ENCODE data around the gene MAPK6. TPM values are rescaled to one million over a fixed set of nuclear protein-coding genes. Genes with fewer than 3 reads are reported as not detected.
A peak's percentile ranks its signal among the peaks of the same experiment; 100 is the strongest.

Gene MAPK6
- total and polyA plus RNA-seq, 2 of the 4 experiments (the other 2 are of a cell fraction) = 22.6 to 60.6 TPM

- TF ChIP-seq SMC3 (IDR thresholded peaks at IDR 0.05; ENCODE audit: low read depth, low read length) (peak; percentile 6; the same call in 1 of the 2 replicates), RAD21 (IDR thresholded peaks at IDR 0.05; ENCODE audit: low read length) (peak; percentile 16; the same call in 1 of the 2 replicates)
Measured at GRCh38 chr15:52021128-52021671, 2.2 kb downstream of the MAPK6 start (continued).

GRCh38 chr15:52021892-52022540 lies 3.0 kb downstream of the MAPK6 start:
- H3K27me3 ChIP-seq (ENCODE audit: control insufficient read depth, insufficient read depth, low read length) = no peaks in the 10 kb centered on the region
- peak overlapping the region; percentile 13; the same call in 1 of the 2 replicates for H4K91ac ChIP-seq (ENCODE audit: insufficient read depth, low read depth, low read length)
- dilution Hi-C loops (cut with HindIII; ENCODE audit: low sequenced_read_pairs, unreplicated experiment) (no loop called here), in situ Hi-C loops (cut with MboI; ENCODE audit: low sequenced_read_pairs) (loop anchor here (25.0 kb wide), 1 partner anchor 640 kb away; no protein-coding TSS in a partner anchor), intact Hi-C loops (cut with micrococcal nuclease) (loop anchor here (2.0 to 5.0 kb wide), 2 partner anchors 40 to 119 kb away; no protein-coding TSS in a partner anchor)
- no TSS peak for BruUV-seq (replicated peaks)
- no peak for TF ChIP-seq RCOR1 (IDR thresholded peaks at IDR 0.05; ENCODE audit: insufficient replicate concordance, low read length)
- H3K23ac ChIP-seq (ENCODE audit: low read depth, low read length) = peak overlapping the region; percentile 28; the same call in 1 of the 2 replicates
- H3K9ac ChIP-seq (ENCODE audit: low read depth, low read length) = peak overlapping the region; percentile 52; the same call in 1 of the 2 replicates
- no peaks in the 10 kb centered on the region for H3K9me3 ChIP-seq (ENCODE audit: control insufficient read depth, insufficient read depth, low read length)
- peak overlapping the region; percentile 64; the same call in 1 of the 2 replicates for H4K5ac ChIP-seq (ENCODE audit: low read depth, low read length)
- H3K36me3 ChIP-seq (ENCODE audit: control insufficient read depth, insufficient read depth, low read length) = no peaks in the 10 kb centered on the region; the same call in 1 of the 2 replicates
- H2BK15ac ChIP-seq (ENCODE audit: low read depth, low read length) = peak overlapping the region; percentile 49; the same call in 1 of the 3 replicates
- H3K18ac ChIP-seq (ENCODE audit: low read depth, low read length) = no peak overlapping the region; the same call in 1 of the 2 replicates
- peak overlapping the region; percentile 61 for H3K14ac ChIP-seq (replicated peaks; ENCODE audit: low read depth, low read length)
- peak overlapping the region; percentile 81 for H3K4me2 ChIP-seq (ENCODE audit: low read depth, low read length)
- ChIA-PET POLR2A (ENCODE audit: unreplicated experiment) (interaction anchor here (1.2 kb wide), 1 partner anchor 19 kb away, joined by 4 read pairs; no protein-coding TSS in a partner anchor), CTCF (no interaction called here)
- H2AFZ ChIP-seq (replicated peaks; ENCODE audit: low read length, poor library complexity) = no peak overlapping the region
- H3K56ac ChIP-seq (ENCODE audit: extremely low read depth, insufficient read depth, low read length) = no peak overlapping the region
- H2AK9ac ChIP-seq (replicated peaks; ENCODE audit: low read depth, low read length, poor library complexity) = no peak overlapping the region
- H3K4me1 ChIP-seq (ENCODE audit: control insufficient read depth, insufficient read depth, low read length) = peaks cover 11% of the 10 kb centered on the region
- DNase-seq = no peak
- H3K79me1 ChIP-seq (ENCODE audit: low read depth in 1 of 2, low read length in 2 of 2) = peaks cover 0 to 35% of the 10 kb centered on the region in 2 experiments; a peak in 2 of 4 replicates
- H2BK20ac ChIP-seq (ENCODE audit: low read depth, low read length) = peak overlapping the region; percentile 5; the same call in 1 of the 2 replicates
- peak overlapping the region in 1 of 2 experiments; percentile 19; a peak in 1 of 4 replicates for H4K8ac ChIP-seq (ENCODE audit: low read depth in 2 of 2, low read length in 2 of 2)
- H2AK5ac ChIP-seq (ENCODE audit: low read depth, low read length) = peak overlapping the region; percentile 65
- peaks cover 36% of the 10 kb centered on the region for H4K20me1 ChIP-seq (ENCODE audit: insufficient read depth, low read length)
- H2BK5ac ChIP-seq (ENCODE audit: low read depth, low read length, poor library complexity, severe bottlenecking) = peak overlapping the region; percentile 93
- H3K4ac ChIP-seq (ENCODE audit: low read depth, low read length) = peak overlapping the region; percentile 64
- H2BK120ac ChIP-seq (ENCODE audit: low read depth, low read length) = 0 out of 2 replicates have a peak overlapping the region, but pooled peaks have one; percentile 30
- ATAC-seq (ENCODE audit: low read depth) = no peak
- WGBS, 2 experiments (ENCODE audit: extremely low coverage in 2 of 2, insufficient read length in 1 of 2) = 47% methylated on average over 3 of the region's 10 CpGs; no CpG with 5 or more reads in 1 of the 2 experiments
- H3K9me1 ChIP-seq (ENCODE audit: insufficient read depth, low read length) = peaks cover 7% of the 10 kb centered on the region
- H3K27ac ChIP-seq (ENCODE audit: insufficient read depth, low read length) = peak overlapping the region; percentile 70; the same call in 1 of the 2 replicates
- H3K4me3 ChIP-seq (ENCODE audit: insufficient read depth, low read depth, low read length) = 0 out of 2 replicates have a peak overlapping the region, but pooled peaks have one; percentile 9

Data from IMR-90 (cell line).